SK-N-SH treated with all-trans-retinoic acid at 6 μM for 48 hours (cell line): ENCODE data around the gene FILIP1.

Experiments
- ATAC-seq: fragments of 200-7000 bp; cut with Tn5 transposase; 3 replicates; pipeline ENCODE4 v1.9.1; 2020; ENCODE audit warnings: mild to moderate bottlenecking, moderate library complexity
- BACH2 ChIP-seq: fragments of 250-450 bp; sonication (Bioruptor Pico); IDR thresholded peaks from 2 replicates; pipeline ENCODE4 v1.9.0; 2021; ENCODE audit warnings: mild to moderate bottlenecking, borderline replicate concordance
- CREB5 ChIP-seq: fragments of 250-450 bp; sonication (Bioruptor Pico); IDR thresholded peaks from 2 replicates; pipeline ENCODE4 v1.5.1; 2020; ENCODE audit warnings: low read depth, mild to moderate bottlenecking, moderate library complexity
- CSDC2 ChIP-seq: fragments of 250-450 bp; sonication (Bioruptor Pico); IDR thresholded peaks from 2 replicates; pipeline ENCODE4 v1.5.0; 2020; ENCODE audit warnings: mild to moderate bottlenecking, moderate library complexity
- CSRNP3 ChIP-seq: fragments of 250-450 bp; sonication (Bioruptor Pico); IDR thresholded peaks from 2 replicates; pipeline ENCODE4 v1.5.1; 2021; ENCODE audit warnings: mild to moderate bottlenecking, moderate library complexity
- ESRRG ChIP-seq: fragments of 250-450 bp; sonication (Bioruptor Pico); IDR thresholded peaks from 2 replicates; pipeline ENCODE4 v1.6.1; 2021; ENCODE audit warnings: mild to moderate bottlenecking
- GLIS3 ChIP-seq: fragments of 250-450 bp; sonication (Bioruptor Pico); IDR thresholded peaks from 2 replicates; pipeline ENCODE4 v1.5.0; 2020; ENCODE audit warnings: mild to moderate bottlenecking, moderate library complexity
- ISL1 ChIP-seq: fragments of 250-450 bp; sonication (Bioruptor Pico); IDR thresholded peaks from 2 replicates; pipeline ENCODE4 v2.1.2; 2022; ENCODE audit warnings: mild to moderate bottlenecking, moderate library complexity
- OSR1 ChIP-seq: fragments of 250-450 bp; sonication (Bioruptor Pico); IDR thresholded peaks from 2 replicates; pipeline ENCODE4 v1.8.0; 2022; ENCODE audit warnings: moderate library complexity, mild to moderate bottlenecking, inconsistent platforms
- PPARA ChIP-seq: fragments of 250-450 bp; sonication (Bioruptor Pico); IDR thresholded peaks from 2 replicates; pipeline ENCODE4 v1.5.0; 2020; ENCODE audit warnings: mild to moderate bottlenecking, borderline replicate concordance
- RARB ChIP-seq: fragments of 250-450 bp; sonication (Bioruptor Pico); IDR thresholded peaks from 2 replicates; pipeline ENCODE4 v1.8.0; 2021; ENCODE audit warnings: mild to moderate bottlenecking, moderate library complexity
- TCF4 ChIP-seq: fragments of 250-450 bp; sonication (Bioruptor Pico); IDR thresholded peaks from 2 replicates; pipeline ENCODE4 v1.8.0; 2021; ENCODE audit warnings: mild to moderate bottlenecking, moderate library complexity, borderline replicate concordance
- TOX ChIP-seq: fragments of 250-450 bp; sonication (Bioruptor Pico); IDR thresholded peaks from 2 replicates; pipeline ENCODE4 v1.8.0; 2021; ENCODE audit warnings: mild to moderate bottlenecking, moderate library complexity, borderline replicate concordance
- ZC3H10 ChIP-seq: fragments of 250-450 bp; sonication (Bioruptor Pico); IDR thresholded peaks from 2 replicates; pipeline ENCODE4 v1.5.1; 2021; ENCODE audit warnings: mild to moderate bottlenecking, moderate library complexity
- ZFP3 ChIP-seq: fragments of 250-450 bp; sonication (Bioruptor Pico); IDR thresholded peaks from 2 replicates; pipeline ENCODE4 v1.5.0; 2020; ENCODE audit warnings: mild to moderate bottlenecking, moderate library complexity
- ZFP30 ChIP-seq: fragments of 450-650 bp; formaldehyde crosslinking; IDR thresholded peaks from 2 replicates; pipeline ENCODE4 v1.5.0; 2022; ENCODE audit warnings: mild to moderate bottlenecking, moderate library complexity
- ZNF70 ChIP-seq: fragments of 450-650 bp; formaldehyde crosslinking; IDR thresholded peaks from 2 replicates; pipeline ENCODE4 v1.5.0; 2020; ENCODE audit warnings: mild to moderate bottlenecking, moderate library complexity
- ZNF8 ChIP-seq: fragments of 450-650 bp; formaldehyde crosslinking; IDR thresholded peaks from 2 replicates; pipeline ENCODE4 v1.5.0; 2020; ENCODE audit warnings: mild to moderate bottlenecking, moderate library complexity
- TF ChIP-seq, protein P1 (sequence below): fragments of 250-450 bp; sonication (Bioruptor Pico); IDR thresholded peaks from 2 replicates; pipeline ENCODE4 v1.5.0; 2020; ENCODE audit warnings: mild to moderate bottlenecking, moderate library complexity
- TF ChIP-seq, protein P2 (sequence below): fragments of 250-450 bp; sonication (Bioruptor Pico); IDR thresholded peaks from 2 replicates; pipeline ENCODE4 v1.8.0; 2020; ENCODE audit warnings: mild to moderate bottlenecking, moderate library complexity, borderline replicate concordance

FILIP1 gene

GRCh38 chr6:75279418-75279817 lies 214.2 kb downstream of the FILIP1 start:
- ATAC-seq: no peak
- TF ChIP-seq CREB5 (CRISPR knock-in tag): no peak
- TF ChIP-seq, protein P1, sequence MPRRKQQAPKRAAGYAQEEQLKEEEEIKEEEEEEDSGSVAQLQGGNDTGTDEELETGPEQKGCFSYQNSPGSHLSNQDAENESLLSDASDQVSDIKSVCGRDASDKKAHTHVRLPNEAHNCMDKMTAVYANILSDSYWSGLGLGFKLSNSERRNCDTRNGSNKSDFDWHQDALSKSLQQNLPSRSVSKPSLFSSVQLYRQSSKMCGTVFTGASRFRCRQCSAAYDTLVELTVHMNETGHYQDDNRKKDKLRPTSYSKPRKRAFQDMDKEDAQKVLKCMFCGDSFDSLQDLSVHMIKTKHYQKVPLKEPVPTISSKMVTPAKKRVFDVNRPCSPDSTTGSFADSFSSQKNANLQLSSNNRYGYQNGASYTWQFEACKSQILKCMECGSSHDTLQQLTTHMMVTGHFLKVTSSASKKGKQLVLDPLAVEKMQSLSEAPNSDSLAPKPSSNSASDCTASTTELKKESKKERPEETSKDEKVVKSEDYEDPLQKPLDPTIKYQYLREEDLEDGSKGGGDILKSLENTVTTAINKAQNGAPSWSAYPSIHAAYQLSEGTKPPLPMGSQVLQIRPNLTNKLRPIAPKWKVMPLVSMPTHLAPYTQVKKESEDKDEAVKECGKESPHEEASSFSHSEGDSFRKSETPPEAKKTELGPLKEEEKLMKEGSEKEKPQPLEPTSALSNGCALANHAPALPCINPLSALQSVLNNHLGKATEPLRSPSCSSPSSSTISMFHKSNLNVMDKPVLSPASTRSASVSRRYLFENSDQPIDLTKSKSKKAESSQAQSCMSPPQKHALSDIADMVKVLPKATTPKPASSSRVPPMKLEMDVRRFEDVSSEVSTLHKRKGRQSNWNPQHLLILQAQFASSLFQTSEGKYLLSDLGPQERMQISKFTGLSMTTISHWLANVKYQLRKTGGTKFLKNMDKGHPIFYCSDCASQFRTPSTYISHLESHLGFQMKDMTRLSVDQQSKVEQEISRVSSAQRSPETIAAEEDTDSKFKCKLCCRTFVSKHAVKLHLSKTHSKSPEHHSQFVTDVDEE (CRISPR knock-in tag): peak; percentile 59; the same call in 1 of the 2 replicates
- peak; percentile 75; the same call in 1 of the 2 replicates for TF ChIP-seq TCF4 (CRISPR knock-in tag)

DNA sequence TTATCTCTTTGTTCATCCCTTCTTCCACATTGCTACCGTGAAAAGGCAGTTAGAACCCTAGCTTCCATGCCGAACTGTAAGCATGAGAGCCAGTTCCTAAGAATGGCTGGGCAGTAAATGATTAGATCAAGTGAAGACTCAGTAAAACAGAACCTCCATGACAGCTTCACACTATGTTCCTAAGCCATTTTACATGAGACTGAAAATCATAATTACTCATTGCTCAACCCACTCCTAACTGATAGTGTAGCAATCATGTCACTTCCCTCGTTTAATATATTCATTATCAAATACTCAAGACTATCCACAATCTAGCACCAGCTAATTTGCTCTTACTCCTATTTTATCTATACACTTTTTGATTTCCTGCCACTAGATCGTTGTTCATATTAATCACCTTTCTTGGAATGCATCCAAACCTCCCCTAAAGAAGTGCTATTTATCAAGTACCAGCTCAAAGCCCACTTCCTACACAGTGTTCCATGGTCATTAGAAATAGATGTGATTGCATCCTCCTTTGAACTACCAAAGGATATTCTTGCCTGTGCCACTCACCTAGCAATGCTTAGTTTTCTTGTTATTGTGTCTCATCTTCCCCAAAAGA lies 215.0 kb downstream of the FILIP1 start:
- no peak for ATAC-seq
- TF ChIP-seq ZC3H10 (CRISPR knock-in tag): no peak
- TF ChIP-seq, protein P2, sequence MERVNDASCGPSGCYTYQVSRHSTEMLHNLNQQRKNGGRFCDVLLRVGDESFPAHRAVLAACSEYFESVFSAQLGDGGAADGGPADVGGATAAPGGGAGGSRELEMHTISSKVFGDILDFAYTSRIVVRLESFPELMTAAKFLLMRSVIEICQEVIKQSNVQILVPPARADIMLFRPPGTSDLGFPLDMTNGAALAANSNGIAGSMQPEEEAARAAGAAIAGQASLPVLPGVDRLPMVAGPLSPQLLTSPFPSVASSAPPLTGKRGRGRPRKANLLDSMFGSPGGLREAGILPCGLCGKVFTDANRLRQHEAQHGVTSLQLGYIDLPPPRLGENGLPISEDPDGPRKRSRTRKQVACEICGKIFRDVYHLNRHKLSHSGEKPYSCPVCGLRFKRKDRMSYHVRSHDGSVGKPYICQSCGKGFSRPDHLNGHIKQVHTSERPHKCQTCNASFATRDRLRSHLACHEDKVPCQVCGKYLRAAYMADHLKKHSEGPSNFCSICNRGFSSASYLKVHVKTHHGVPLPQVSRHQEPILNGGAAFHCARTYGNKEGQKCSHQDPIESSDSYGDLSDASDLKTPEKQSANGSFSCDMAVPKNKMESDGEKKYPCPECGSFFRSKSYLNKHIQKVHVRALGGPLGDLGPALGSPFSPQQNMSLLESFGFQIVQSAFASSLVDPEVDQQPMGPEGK (CRISPR knock-in tag): no peak
- no peak for TF ChIP-seq ESRRG
- TF ChIP-seq OSR1 (CRISPR knock-in tag): no peak
- no peak for TF ChIP-seq ZFP3 (CRISPR knock-in tag)
- no peak for TF ChIP-seq TOX
- no peak for TF ChIP-seq CSDC2
- no peak for TF ChIP-seq TCF4 (CRISPR knock-in tag)
- TF ChIP-seq BACH2: no peak

DNA sequence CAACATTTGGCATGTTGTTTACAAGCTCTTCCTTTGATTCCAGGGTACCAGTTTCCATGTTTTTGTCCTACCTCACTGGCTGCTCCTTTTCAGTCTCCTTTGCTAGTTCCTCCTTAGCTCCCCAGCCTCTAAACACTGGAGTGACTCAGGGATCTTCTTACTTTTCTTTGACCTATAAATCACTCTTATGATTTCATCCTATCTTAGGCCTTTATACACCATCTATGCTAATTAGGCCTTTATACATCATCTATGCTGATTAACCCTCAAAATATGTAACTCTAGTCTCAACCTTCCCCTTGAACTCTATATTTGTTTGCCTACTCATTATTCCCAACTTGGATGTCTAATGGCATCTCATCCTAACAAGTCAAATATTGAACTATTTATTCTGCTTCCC lies 218.5 kb downstream of the FILIP1 start:
- peak; percentile 91 for ATAC-seq
- TF ChIP-seq OSR1 (CRISPR knock-in tag): no peak
- TF ChIP-seq ZC3H10 (CRISPR knock-in tag): no peak
- no peak for TF ChIP-seq CSRNP3 (CRISPR knock-in tag)
- TF ChIP-seq, all 23 proteins: peak for 0

- ATAC-seq: no peak
- TF ChIP-seq PPARA (CRISPR knock-in tag) (no peak), ZNF70 (CRISPR knock-in tag) (no peak), RARB (CRISPR knock-in tag) (no peak), TCF4 (CRISPR knock-in tag) (no peak), CSRNP3 (CRISPR knock-in tag) (no peak), CSDC2 (no peak), ZFP30 (no peak), OSR1 (CRISPR knock-in tag) (no peak)
Observed at GRCh38 chr6:75273009-75273408, 220.6 kb downstream of the FILIP1 start.

- ATAC-seq: no peak
- TF ChIP-seq PPARA (CRISPR knock-in tag) (no peak), CSRNP3 (CRISPR knock-in tag) (no peak), ISL1 (CRISPR knock-in tag) (no peak), GLIS3 (CRISPR knock-in tag) (no peak), ESRRG (no peak), CREB5 (CRISPR knock-in tag) (no peak), ZNF8 (CRISPR knock-in tag) (no peak), ZFP3 (CRISPR knock-in tag) (no peak)
- TF ChIP-seq, protein P2 (CRISPR knock-in tag): no peak
Observed at GRCh38 chr6:75272145-75272840, 221.3 kb downstream of the FILIP1 start.
